HG03457 (cell line): Measurements from ENCODE around the gene BTN1A1.

Source experiments
- ATAC-seq: cut with Tn5 transposase; IDR thresholded peaks from one replicate; pipeline ENCODE4 v1.9.1; 2021; ENCODE audit warnings: moderate number of reproducible peaks; ENCODE audit not compliant: unreplicated experiment

Gene BTN1A1

GRCh38 chr6:26556263-26557070 lies 56.4 kb downstream of the BTN1A1 start:
- no peak for ATAC-seq
